ENCODE data around the gene C10orf95.

C10orf95 gene

DNA sequence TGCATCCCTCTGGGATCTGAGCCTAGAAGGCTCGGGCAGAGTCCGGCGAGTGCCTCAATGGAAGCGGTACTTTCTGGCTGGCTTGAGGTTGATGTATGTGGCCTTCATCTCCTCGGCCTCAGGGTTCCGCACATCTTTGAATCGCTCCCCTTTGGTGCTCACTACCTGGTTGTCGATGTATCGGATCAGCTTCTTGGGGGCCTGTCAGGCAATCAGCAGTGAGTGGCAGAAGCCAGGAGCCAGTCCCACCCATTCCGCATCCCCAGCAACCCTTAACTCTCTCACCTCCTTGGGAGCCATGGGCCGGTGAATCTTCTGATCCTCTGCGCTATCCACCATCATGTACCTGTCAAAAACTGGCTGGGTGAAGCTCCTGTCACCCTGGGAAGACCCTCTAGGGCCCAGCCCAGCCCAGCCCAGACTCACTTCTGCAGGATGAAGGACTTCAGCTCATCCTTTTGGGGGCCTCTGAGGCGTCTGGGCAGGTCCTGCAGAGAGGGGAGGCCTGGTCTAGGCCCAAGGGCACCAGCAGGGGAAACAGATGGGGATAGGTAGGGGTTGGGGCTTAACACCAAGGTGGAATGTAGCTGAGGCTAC, 27.9 kb downstream of the C10orf95 start:
- no peak overlapping the region for H3K4me3 ChIP-seq (replicated peaks; ENCODE audit: low read depth, low read length)
- TF ChIP-seq CTCF (IDR thresholded peaks at IDR 0.05; ENCODE audit: low read length, missing control alignments), result no peak

GRCh38 chr10:102422545-102423129, 28.7 kb downstream of the C10orf95 start:
- peak; percentile 76 for DNase-seq (ENCODE audit: low read depth)
- peak; percentile 76 for TF ChIP-seq CTCF (IDR thresholded peaks at IDR 0.05; ENCODE audit: low read length, missing control alignments)
- H3K4me3 ChIP-seq (replicated peaks; ENCODE audit: low read depth, low read length), result peak overlapping the region; percentile 86

More for the DNA sequence above, 27.9 kb downstream of the C10orf95 start:
- no peak for DNase-seq (ENCODE audit: low read depth)

GRCh38 chr10:102421757-102422512, 29.4 kb downstream of the C10orf95 start:
- H3K4me3 ChIP-seq (replicated peaks; ENCODE audit: low read depth, low read length), result peak overlapping the region; percentile 86
- DNase-seq (ENCODE audit: low read depth), result no peak
- TF ChIP-seq CTCF (IDR thresholded peaks at IDR 0.05; ENCODE audit: low read length, missing control alignments), result no peak

GRCh38 chr10:102421507-102421756, 29.9 kb downstream of the C10orf95 start:
- peak overlapping the region; percentile 86 for H3K4me3 ChIP-seq (replicated peaks; ENCODE audit: low read depth, low read length)
- TF ChIP-seq CTCF (IDR thresholded peaks at IDR 0.05; ENCODE audit: low read length, missing control alignments), result no peak
- no peak for DNase-seq (ENCODE audit: low read depth)

DNA sequence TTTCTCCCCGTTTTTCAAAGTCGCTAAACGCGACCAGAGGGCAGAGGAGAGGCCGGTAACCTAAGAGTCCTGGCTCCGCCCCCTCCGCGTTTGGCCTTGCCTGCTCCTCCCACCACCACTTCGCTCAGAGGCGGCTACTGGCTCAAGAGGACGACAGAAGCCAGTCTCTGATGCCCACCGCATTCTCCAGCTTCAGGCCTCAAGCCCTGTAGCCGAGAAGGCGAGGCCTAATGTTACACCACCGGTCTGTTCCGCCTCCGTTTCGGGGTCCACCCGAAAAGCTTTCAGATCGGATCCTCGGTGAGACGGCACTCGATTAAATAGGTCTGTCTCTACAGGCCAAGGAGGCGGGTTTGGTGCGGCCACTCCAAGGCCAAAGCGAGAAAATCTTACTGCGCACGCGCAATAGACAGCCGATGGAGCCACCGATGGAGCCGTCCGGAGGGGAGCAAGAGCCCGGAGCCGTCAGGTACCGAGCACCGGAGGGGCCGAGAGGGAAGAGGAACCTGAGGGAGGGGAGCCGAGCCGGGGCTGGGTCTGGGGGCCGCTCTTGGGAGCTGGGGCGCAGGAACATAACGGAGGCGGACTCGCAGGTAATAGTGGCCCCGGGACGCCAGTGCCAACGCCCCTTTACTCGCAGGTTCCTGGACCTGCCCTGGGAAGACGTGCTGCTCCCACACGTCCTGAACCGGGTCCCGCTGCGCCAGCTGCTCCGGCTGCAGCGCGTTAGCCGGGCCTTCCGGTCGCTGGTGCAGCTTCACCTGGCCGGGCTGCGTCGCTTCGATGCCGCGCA, 30.4 kb downstream of the C10orf95 start, which contains the start of gene FBXL15:
Gene FBXL15, plus strand, starts transcription at position 123 of the 793 bp plus-strand sequence. Its CDS starts 294 bp downstream, at position 417.
- peak within 1 kb of the TSS; percentile 86 for H3K4me3 ChIP-seq (replicated peaks; ENCODE audit: low read depth, low read length)
- DNase-seq (ENCODE audit: low read depth), result peak; percentile 97
- no peak for TF ChIP-seq CTCF (IDR thresholded peaks at IDR 0.05; ENCODE audit: low read length, missing control alignments)

DNA sequence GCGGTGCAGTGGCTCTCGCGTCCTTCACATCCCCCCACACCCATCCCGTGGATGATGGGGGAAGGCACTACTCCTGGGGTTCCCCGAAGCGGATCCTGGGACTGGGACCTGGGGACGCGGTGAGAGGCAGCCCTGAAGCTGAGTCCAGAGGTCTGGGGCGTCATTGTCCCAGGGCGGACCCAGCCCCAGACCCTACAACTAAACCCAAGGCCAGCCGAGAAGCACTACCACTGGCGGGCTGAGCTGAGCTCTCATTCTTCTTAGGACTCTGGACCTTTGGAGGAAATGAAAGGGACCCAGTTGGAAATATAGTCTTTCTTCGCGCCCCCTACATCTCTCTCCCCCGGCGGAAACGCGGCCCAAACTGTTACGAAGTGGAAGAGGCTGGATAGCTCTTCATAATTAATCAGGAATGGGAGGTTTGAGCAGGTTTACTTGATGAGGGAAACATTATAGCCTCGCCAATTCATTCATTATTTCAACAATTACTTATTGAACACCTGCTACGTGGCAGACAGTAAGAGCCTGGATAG, 31.1 kb downstream of the C10orf95 start:
- TF ChIP-seq CTCF (IDR thresholded peaks at IDR 0.05; ENCODE audit: low read length, missing control alignments), result no peak
- H3K4me3 ChIP-seq (replicated peaks; ENCODE audit: low read depth, low read length), result peak overlapping the region; percentile 86
- no peak for DNase-seq (ENCODE audit: low read depth)
